HS-27A (cell line): ENCODE results near the gene IRF5.
"Not testable (repeated sequence)": the region's sequence is repeated elsewhere in the genome, so short reads cannot be mapped to it uniquely, and the experiment has no call there.

Experiments
- DNase-seq: peaks from one replicate; pipeline ENCODE4 v3.0.0-alpha.2; 2012; ENCODE audit warnings: low read depth, missing footprints

Gene IRF5

DNA sequence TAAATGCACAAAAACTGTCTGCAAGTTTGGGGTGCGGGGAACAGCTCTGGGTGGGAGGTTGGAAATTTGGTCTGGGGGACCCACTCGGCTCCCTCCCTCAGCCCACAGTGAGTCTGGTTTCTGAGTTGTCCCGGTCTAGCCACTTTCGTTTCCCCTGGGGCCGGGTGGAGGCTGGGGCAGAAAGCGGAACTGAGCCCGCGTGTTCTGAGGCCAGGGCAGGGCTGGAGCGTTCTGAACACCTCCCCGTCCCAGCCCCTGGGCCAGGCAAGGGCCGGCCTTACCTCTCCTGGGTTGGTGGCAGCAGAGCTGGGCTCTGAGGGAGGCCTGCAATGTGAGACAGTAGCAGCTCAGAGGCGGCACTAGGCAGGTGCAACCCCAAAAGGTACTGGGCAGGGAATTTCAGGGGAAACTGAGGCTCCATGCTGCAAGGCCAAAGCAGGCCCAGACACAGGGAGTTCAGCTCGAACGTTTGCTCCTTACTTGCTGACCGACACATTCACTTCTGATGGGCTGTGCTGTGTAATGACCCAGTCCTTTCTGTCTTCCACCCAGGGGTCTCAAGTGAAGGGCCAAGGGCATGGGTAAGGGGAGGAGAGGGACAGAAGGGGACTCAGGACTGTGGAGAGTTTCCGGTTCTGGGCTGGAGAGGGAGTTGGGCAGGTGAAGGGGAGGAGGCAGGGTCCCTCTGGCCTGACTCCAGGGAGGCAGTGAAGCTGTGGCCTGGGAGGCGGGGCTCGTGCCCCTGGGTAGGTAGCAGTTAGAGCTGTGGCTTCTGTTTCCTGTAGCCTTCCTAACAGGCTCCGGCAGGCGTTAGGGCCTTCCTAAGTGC lies 3.0 kb downstream of the IRF5 start:
- DNase-seq: no peak

DNA sequence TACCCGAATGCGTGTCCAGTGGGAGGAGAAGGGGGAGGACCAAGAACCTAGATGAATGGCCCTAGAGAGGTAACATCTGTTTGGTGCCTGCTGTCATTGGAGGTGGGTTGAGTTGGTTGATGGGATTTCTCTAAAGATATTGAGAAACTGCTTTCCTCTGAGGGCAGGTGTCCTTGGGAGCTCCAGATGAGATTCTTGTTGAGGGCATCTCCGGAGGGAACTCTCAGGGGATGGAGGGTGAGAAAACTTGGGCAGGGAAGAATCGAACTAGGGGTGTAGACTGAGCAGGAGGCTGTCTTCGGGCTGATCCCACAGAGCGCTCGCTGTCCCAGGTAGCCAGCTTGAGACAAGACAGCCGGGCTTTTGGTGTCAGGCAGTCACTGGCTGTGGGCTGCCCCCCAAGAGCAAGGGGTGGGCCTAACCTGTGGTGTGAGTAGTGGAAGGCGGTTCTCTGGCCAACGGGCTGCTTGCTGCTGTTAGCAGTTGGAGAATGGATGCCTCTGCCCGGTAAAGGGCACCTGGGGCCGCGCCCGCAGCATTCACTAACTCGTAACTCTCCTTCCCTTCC lies 3.7 kb downstream of the IRF5 start:
- DNase-seq: no peak

DNA sequence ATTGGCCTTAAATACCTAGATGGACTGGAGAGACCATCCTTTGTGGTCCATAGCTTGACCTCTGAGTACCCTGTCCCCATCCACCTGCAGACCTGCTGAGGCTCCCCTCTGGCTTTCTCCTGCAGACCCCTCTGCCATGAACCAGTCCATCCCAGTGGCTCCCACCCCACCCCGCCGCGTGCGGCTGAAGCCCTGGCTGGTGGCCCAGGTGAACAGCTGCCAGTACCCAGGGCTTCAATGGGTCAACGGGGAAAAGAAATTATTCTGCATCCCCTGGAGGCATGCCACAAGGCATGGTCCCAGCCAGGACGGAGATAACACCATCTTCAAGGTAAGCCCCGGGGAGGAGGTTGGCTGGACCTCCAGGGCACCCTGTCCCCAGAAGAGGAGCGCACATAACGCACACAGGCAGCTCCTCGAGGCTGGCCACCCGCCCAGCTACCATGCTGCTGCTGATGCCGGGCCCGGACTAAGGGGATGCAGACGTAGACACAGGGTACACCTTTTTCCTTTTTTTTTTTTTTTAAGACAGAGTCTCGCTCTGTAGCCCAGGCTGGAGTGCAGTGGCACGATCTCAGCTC lies 4.3 kb downstream of the IRF5 start:
- no peak for DNase-seq

DNA sequence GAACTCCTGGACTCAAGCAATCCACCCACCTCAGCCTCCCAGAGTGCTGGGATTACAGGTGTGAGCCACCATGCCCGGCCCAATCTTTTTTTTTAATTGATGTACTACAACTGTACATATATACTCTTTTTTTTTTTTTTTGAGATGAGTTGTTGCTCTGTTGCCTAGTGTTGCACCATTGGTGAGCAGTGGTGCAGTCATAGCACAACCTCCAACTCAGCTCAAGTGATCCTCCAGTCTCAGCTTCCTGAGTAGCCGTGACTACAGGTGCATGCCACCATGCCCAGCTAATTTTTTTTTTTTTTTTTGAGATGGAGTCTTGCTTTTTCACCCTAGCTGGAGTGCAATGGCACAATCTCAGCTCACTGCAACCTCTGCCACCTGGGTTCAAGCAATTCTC lies 5.5 kb downstream of the IRF5 start:
- not testable (repeated sequence) for DNase-seq

- no peak for DNase-seq
These were observed 6.9 kb downstream of the IRF5 start for GRCh38 chr7:128944487-128945236.

DNA sequence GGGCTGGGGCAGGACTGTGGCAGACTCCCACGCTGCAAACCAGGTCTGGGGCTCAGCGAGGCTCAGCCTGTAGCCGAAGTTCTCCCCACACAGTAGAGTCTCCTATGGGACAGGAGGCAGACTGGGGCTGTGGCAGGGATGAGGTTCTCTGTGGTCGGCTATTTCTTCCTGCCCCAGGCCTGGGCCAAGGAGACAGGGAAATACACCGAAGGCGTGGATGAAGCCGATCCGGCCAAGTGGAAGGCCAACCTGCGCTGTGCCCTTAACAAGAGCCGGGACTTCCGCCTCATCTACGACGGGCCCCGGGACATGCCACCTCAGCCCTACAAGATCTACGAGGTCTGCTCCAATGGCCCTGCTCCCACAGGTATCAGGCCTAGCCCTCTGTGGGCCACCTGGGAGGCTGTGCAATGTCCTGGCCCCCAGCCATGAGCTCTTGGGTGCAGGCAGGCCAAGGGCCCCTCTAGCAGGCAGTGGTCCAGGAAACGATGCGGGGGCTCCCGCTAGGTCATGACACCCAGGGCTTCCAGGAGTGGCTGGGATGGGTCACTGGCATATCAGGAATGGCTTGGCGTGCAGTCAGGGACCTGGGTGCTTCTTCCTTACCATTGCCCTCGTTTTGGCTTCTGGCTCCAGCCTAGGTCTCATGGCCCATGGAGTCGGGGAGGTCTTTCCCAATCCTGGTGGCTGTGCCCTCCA lies 8.1 kb downstream of the IRF5 start:
- DNase-seq: no peak

- no peak for DNase-seq
These were observed 9.5 kb downstream of the IRF5 start for GRCh38 chr7:128946936-128947830.

GRCh38 chr7:128947854-128948253 lies 10.1 kb downstream of the IRF5 start:
- no peak for DNase-seq

DNA sequence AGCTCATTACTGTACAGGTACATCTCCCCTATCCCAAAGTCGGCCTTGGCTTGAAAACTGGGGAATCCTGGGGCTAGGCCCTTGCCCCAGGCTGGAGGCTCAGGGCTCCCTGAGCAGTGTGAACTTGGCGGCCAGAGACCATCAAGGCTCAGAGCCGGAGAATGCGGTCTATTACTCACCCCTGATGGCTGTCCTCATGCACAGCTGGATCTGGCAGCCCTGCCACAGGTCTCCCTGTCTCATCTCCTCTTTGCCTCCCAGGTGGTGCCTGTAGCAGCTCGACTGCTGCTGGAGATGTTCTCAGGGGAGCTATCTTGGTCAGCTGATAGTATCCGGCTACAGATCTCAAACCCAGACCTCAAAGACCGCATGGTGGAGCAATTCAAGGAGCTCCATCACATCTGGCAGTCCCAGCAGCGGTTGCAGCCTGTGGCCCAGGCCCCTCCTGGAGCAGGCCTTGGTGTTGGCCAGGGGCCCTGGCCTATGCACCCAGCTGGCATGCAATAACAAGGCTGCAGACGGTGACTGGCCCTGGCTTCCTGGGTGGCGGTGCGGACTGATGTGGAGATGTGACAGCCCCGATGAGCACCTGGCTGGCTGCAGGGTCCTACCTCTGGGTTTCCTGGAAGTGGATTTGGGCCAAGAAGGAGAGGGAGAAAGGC lies 10.7 kb downstream of the IRF5 start:
- DNase-seq: no peak

DNA sequence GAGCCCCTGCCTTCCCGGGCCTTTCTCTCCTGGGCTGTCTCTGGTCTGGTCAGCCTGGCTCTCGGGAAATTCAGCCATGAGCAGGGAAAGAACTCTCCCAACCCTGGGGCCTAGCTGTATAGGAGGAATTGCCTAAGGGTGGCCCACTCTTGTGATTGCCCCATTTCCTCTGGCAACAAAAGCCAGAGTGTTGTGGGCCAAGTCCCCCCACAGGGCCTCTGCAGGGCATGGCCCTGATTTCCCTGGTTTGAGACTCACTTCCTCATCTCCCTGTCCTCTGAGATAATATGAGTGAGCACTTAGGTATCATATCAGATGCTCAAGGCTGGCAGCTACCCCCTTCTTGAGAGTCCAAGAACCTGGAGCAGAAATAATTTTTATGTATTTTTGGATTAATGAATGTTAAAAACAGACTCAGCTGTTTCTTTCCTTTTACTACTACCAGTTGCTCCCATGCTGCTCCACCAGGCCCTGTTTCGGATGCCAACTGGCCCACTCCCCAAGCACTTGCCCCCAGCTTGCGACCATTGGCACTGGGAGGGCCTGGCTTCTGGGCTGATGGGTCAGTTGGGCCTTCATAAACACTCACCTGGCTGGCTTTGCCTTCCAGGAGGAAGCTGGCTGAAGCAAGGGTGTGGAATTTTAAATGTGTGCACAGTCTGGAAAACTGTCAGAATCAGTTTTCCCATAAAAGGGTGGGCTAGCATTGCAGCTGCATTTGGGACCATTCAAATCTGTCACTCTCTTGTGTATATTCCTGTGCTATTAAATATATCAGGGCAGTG lies 11.4 kb downstream of the IRF5 start:
- DNase-seq: no peak

GRCh38 chr7:128951296-128951695 lies 13.6 kb downstream of the IRF5 start:
- no peak for DNase-seq

DNA sequence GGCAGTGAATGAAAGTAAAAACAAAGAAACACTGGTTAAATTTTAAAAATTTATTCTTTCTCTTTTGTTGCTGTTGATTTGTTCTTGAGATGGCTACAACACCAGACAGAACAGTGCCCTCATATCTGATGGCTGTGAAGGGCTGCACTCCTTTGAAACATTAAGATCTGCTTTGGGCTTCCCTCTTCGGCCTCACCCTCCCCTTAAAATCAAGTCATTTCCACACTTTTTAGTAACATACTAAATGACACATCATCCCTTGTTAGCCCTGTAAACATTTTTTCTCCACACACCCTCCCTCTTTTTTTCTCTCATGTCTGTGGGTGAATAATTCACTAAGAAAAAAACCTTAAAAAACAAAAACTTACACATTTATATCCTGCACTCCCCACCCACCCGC lies 16.4 kb downstream of the IRF5 start:
- DNase-seq: no peak

DNA sequence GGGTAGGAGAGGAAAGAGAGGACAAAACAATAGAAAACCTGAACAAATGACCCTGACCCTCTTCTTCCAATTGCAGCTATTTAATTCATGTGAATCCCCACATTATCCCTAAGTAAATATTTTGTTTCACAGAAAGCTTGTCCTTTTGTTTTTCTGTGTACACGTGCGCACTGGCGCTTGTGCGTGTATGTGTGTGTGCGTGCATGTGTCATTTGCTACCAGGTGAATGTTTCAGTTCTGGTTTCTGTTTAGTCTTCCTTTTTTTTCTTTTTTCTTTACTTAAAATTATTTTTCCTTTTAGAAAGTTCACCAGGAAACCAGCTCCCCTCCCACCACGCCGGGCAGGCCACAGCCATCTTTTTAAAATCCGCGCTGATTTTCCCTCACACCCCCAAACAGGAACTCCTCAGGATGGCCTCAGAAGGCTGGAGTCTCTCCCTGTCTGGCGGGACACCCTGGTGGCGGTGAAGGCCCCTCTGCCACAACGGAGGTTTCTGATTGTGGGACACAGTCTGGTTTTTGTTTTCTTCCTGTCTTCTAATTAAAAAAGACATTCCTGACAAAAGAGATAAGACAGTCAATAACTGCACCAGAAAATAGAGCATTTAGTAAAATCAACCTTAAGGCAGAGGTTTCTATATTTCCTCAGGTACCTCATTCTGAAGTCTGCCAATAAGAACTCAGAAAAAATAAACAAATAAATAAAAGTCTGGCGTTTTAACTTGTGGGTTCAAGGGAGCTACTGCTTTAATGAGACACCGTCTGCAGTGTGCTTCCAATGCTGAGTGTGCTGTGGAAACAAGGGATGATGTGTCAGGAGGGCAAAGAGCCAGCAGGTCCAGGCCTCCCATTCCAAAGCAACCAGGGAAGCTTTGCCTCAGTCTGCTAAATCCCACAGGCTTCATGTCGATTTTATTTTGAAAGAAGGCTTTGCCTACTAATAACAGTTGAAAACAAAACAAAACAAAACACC lies 17.4 kb downstream of the IRF5 start:
- no peak for DNase-seq

GRCh38 chr7:128955981-128956380 lies 18.3 kb downstream of the IRF5 start:
- DNase-seq: no peak

DNA sequence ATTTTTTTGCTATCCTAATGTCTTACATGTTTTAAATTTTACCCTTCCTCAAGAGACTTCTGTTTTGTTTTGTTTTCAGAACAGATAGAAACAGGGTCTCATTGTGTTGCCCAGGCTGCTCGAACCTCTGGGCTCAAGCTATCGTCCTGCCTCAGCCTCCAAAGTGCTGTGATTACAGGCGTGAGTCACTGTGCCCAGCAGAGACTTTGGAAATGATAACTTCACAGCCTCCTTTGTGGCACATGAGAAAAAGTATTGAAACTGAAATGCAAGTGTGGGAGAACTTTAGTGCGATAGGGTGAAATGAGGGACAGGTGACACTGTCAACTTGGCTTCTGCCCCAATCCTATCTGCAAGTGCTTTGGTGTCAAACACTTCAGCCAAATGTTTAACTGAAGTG lies 21.6 kb downstream of the IRF5 start:
- DNase-seq: no peak

DNA sequence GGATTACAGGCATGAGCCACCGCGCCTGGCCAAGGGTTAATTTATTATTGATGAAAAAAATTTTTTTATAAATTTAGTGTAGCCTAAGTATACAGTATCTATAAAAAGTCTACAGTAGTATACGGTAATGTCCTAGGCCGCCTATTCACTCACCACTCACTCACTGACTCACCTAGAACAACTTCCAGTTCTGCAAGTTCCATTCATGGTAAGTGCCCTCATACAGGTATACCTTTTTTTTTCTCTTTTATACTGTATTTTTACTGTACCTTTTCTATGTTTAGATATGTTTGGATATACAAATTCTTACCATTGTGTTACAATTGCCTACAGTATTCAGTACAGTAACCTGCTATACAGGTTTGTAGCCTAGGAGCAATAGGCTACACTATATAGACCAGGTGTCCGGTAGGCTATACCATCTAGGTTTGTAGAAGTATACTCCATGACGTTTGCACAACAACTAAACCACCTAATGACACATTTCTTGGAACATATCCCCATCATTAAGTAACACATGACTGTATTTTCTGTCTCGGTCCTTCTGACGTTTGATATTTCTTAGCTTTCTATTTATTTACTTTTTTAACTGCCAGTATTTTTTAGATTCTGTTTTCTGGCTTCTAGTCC lies 23.4 kb downstream of the IRF5 start:
- DNase-seq: no peak

DNA sequence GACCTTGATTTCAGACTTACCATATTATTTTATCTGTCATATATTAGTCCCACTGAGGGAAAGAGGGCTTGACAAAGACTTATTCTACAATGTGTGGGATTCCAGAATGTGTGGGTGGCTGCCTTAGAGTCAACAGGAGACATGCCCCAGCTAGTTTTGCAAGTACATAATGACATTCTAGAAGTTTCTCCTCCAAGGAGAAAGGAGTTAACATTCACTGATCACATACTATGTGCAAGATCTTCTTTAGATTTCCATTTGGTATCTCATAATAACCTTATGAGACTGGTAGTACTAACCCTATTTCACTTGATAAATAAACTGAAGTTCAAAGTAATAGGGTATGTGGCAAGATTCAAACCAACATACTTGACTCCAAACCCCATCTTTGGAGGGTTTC lies 25.2 kb downstream of the IRF5 start:
- no peak for DNase-seq

GRCh38 chr7:128963327-128963757 lies 25.6 kb downstream of the IRF5 start:
- no peak for DNase-seq
